ENCODE measurements around the gene TEX29. TPM values are rescaled to one million over a fixed set of nuclear protein-coding genes. Genes with fewer than 3 reads are reported as not detected.

Gene TEX29
- total and polyA plus RNA-seq, 2 of the 4 experiments (the other 2 are of a cell fraction) = 0.46 TPM; not detected in 1

GRCh38 chr13:111280681-111281585, 39.5 kb upstream of the TEX29 start:
- H3K79me1 ChIP-seq (ENCODE audit: low read depth in 1 of 2, low read length in 2 of 2) = peaks cover 24 to 53% of the 10 kb centered on the region in 2 experiments
- TF ChIP-seq CEBPB (IDR thresholded peaks at IDR 0.05; ENCODE audit: low read depth, low read length) (0 out of 2 replicates have a peak, but pooled peaks have one; percentile 4), USF2 (IDR thresholded peaks at IDR 0.05; ENCODE audit: low read depth, low read length) (no peak), RFX5 (IDR thresholded peaks at IDR 0.05; ENCODE audit: low read depth, low read length) (no peak), BHLHE40 (IDR thresholded peaks at IDR 0.05; ENCODE audit: low read depth, low read length) (0 out of 2 replicates have a peak, but pooled peaks have one; percentile 31), FOS (IDR thresholded peaks at IDR 0.05; ENCODE audit: low read depth, low read length) (peak; percentile 43; the same call in 1 of the 2 replicates), NFE2L2 (IDR thresholded peaks at IDR 0.05; ENCODE audit: low read depth, low read length) (peak; percentile 59; the same call in 1 of the 2 replicates), SMC3 (IDR thresholded peaks at IDR 0.05; ENCODE audit: low read depth, low read length) (no peak), ELK1 (IDR thresholded peaks at IDR 0.05; ENCODE audit: borderline replicate concordance, low read depth, low read length) (no peak), MAFK (IDR thresholded peaks at IDR 0.05; ENCODE audit: low read depth, low read length) (peak; percentile 29; the same call in 1 of the 2 replicates), RAD21 (IDR thresholded peaks at IDR 0.05; ENCODE audit: low read length) (no peak), RCOR1 (IDR thresholded peaks at IDR 0.05; ENCODE audit: insufficient replicate concordance, low read length) (no peak)
- H2AK9ac ChIP-seq (replicated peaks; ENCODE audit: low read depth, low read length, poor library complexity) = peak overlapping the region; percentile 31
- in situ Hi-C loops (cut with MboI; ENCODE audit: low sequenced_read_pairs) = no loop called here
- peak; percentile 75 for ATAC-seq (ENCODE audit: low read depth)
- H3K27ac ChIP-seq (ENCODE audit: insufficient read depth, low read length) = peak overlapping the region; percentile 61
- peak overlapping the region; percentile 33; the same call in 1 of the 2 replicates for H2AK5ac ChIP-seq (ENCODE audit: low read depth, low read length)
- peak overlapping the region; percentile 59 for H3K56ac ChIP-seq (ENCODE audit: extremely low read depth, insufficient read depth, low read length)
- peak overlapping the region; percentile 27; the same call in 1 of the 2 replicates for H4K5ac ChIP-seq (ENCODE audit: low read depth, low read length)
- H3K23ac ChIP-seq (ENCODE audit: low read depth, low read length) = peak overlapping the region; percentile 70
- peak overlapping the region; percentile 85 for H4K91ac ChIP-seq (ENCODE audit: insufficient read depth, low read depth, low read length)
- peaks cover 11% of the 10 kb centered on the region for H3K4me1 ChIP-seq (ENCODE audit: control insufficient read depth, insufficient read depth, low read length)
- peak overlapping the region; percentile 57 for H2BK20ac ChIP-seq (ENCODE audit: low read depth, low read length)
- BruUV-seq (replicated peaks) = no TSS peak
- intact Hi-C loops (cut with micrococcal nuclease) = loop anchor here (1.0 kb wide), 1 partner anchor 128 kb away; no protein-coding TSS in a partner anchor
- WGBS, 2 experiments (ENCODE audit: extremely low coverage in 2 of 2, insufficient read length in 1 of 2) = no CpG with 5 or more reads among the region's 12 CpGs
- H3K4me2 ChIP-seq (ENCODE audit: low read depth, low read length) = peak overlapping the region; percentile 62
- dilution Hi-C loops (cut with HindIII; ENCODE audit: low sequenced_read_pairs, unreplicated experiment) = no loop called here
- H4K8ac ChIP-seq (ENCODE audit: low read depth in 2 of 2, low read length in 2 of 2) = peak overlapping the region; percentile 32 to 70; a peak in 3 of 4 replicates
- no peak overlapping the region for H3K4me3 ChIP-seq (ENCODE audit: insufficient read depth, low read depth, low read length)
- ChIA-PET POLR2A (ENCODE audit: unreplicated experiment) (no interaction called here), CTCF (interaction anchor here (0.9 to 1.3 kb wide), 3 partner anchors 10 to 564 kb away, joined by 3 to 4 read pairs (median 3); no protein-coding TSS in a partner anchor)
- H2BK15ac ChIP-seq (ENCODE audit: low read depth, low read length) = 0 out of 3 replicates have a peak overlapping the region, but pooled peaks have one; percentile 18
- peak overlapping the region; percentile 65 for H3K18ac ChIP-seq (ENCODE audit: low read depth, low read length)
- H2AFZ ChIP-seq (replicated peaks; ENCODE audit: low read length, poor library complexity) = peak overlapping the region; percentile 28
- H2BK120ac ChIP-seq (ENCODE audit: low read depth, low read length) = peak overlapping the region; percentile 89
- H3K9ac ChIP-seq (ENCODE audit: low read depth, low read length) = no peak overlapping the region; the same call in 1 of the 2 replicates
- H3K4ac ChIP-seq (ENCODE audit: low read depth, low read length) = peak overlapping the region; percentile 91
- peaks cover 13% of the 10 kb centered on the region for H3K9me1 ChIP-seq (ENCODE audit: insufficient read depth, low read length)
- peak overlapping the region; percentile 81 for H2BK5ac ChIP-seq (ENCODE audit: low read depth, low read length, poor library complexity, severe bottlenecking)
- no peaks in the 10 kb centered on the region; the same call in 1 of the 2 replicates for H4K20me1 ChIP-seq (ENCODE audit: insufficient read depth, low read length)
- peak; percentile 86 for DNase-seq
- H3K36me3 ChIP-seq (ENCODE audit: control insufficient read depth, insufficient read depth, low read length) = peaks cover 37% of the 10 kb centered on the region
- no peaks in the 10 kb centered on the region for H3K27me3 ChIP-seq (ENCODE audit: control insufficient read depth, insufficient read depth, low read length)
- no peaks in the 10 kb centered on the region for H3K9me3 ChIP-seq (ENCODE audit: control insufficient read depth, insufficient read depth, low read length)
- peak overlapping the region; percentile 76 for H3K14ac ChIP-seq (replicated peaks; ENCODE audit: low read depth, low read length)

All from IMR-90 (cell line).